HCT116 (cell line): ENCODE results near the gene FAM219A. TPM values are rescaled to one million over a fixed set of nuclear protein-coding genes. Genes with fewer than 3 reads are reported as not detected.

ENCODE experiments used
- ATAC-seq: fragments of 200-7000 bp; cut with Tn5 transposase; 2 replicates; pipeline ENCODE4 v1.9.1; 2020; ENCODE audit warnings: mild to moderate bottlenecking, moderate library complexity
- BruUV-seq: library from RNA; stranded (reverse); fragments of 400-500 nt; replicated peaks from 2 replicates; lab custom pipeline; 2021; lab: Mats Ljungman, UMichigan
- CTCF ChIA-PET: fragments of 300-600 bp; sonication (Branson Sonifier 250); formaldehyde crosslinking; loops from one replicate; lab custom pipeline; 2021; ENCODE audit warnings: antibody characterized with exemption; lab: Charles Lee
- POLR2A ChIA-PET: fragments of 300-600, 350-600 bp; sonication (Branson Sonifier 250); formaldehyde crosslinking; loops from one replicate; lab custom pipeline; 2021; ENCODE audit warnings: antibody characterized with exemption; lab: Charles Lee
- RAD21 ChIA-PET, 2 experiments: fragments of 300-600 bp; sonication (Branson Sonifier 250); formaldehyde crosslinking; loops; one replicate each; lab custom pipeline; 2023; ENCODE audit warnings: low total read pairs in 2 of 2; ENCODE audit not compliant: uncharacterized antibody in 2 of 2, unreplicated experiment in 2 of 2, low non-redundant PET in 1 of 2; lab: Charles Lee
- DNase-seq: peaks from one replicate; pipeline ENCODE4 v3.0.0-alpha.2; 2010; ENCODE audit warnings: low read depth, low spot score
- H2AFZ ChIP-seq: fragments of 200-600 bp; shearing (Covaris generic), sonication (generic); 2 replicates; pipeline ENCODE4 v1.6.1; 2017; ENCODE audit warnings: low read depth, mixed run types, mixed read lengths, antibody characterized with exemption, low read length; ENCODE audit not compliant: poor library complexity, severe bottlenecking
- H3K27ac ChIP-seq: 2 replicates; pipeline ENCODE4 v1.5.1; 2012; ENCODE audit warnings: low read depth, low read length
- H3K27me3 ChIP-seq: fragments of 200-600 bp; sonication (generic); 2 replicates; pipeline ENCODE4 v1.6.1; 2016; ENCODE audit warnings: mixed run types, low read length, mixed read lengths; ENCODE audit not compliant: insufficient read depth
- H3K36me3 ChIP-seq, 2 experiments: fragments of 200-500 bp in 1 of 2; fragments of 200-600 bp in 1 of 2; sonication (Bioruptor generic) in 1 of 2; sonication (generic) in 1 of 2; 2 replicates each; pipeline versions ENCODE4 v1.5.1 to v1.6.1; 2014 to 2016; ENCODE audit warnings: low read length in 2 of 2, inconsistent platforms in 1 of 2, mixed read lengths in 1 of 2, mixed run types in 1 of 2; ENCODE audit not compliant: insufficient read depth in 2 of 2, control insufficient read depth in 1 of 2
- H3K4me1 ChIP-seq, 2 experiments: fragments of 200-600 bp in 1 of 2; sonication (generic) in 1 of 2; 2 replicates each; pipeline versions ENCODE4 v1.5.1 to v1.6.1; 2012 to 2017; ENCODE audit warnings: low read length in 2 of 2, inconsistent platforms in 1 of 2, mild to moderate bottlenecking in 1 of 2, mixed read lengths in 1 of 2, mixed run types in 1 of 2, moderate library complexity in 1 of 2; ENCODE audit not compliant: insufficient read depth in 2 of 2, control insufficient read depth in 1 of 2
- H3K4me2 ChIP-seq: fragments of 200-600 bp; sonication (generic); 2 replicates; pipeline ENCODE4 v1.6.1; 2017; ENCODE audit warnings: mixed run types, low read length, mixed read lengths
- H3K4me3 ChIP-seq, 2 experiments: fragments of 200-600 bp in 1 of 2; sonication (generic) in 1 of 2; replicated peaks in 1 of 2; 2 replicates each; pipeline ENCODE4 v1.5.1; 2011 to 2016; ENCODE audit warnings: low read length in 2 of 2, control low read depth in 1 of 2, low read depth in 1 of 2, mild to moderate bottlenecking in 1 of 2, mixed read lengths in 1 of 2, mixed run types in 1 of 2
- H3K79me2 ChIP-seq: fragments of 200-600 bp; sonication (generic); 2 replicates; pipeline ENCODE4 v1.6.1; 2017; ENCODE audit warnings: mild to moderate bottlenecking, mixed run types, low read length, moderate library complexity, mixed read lengths; ENCODE audit not compliant: insufficient read depth
- H3K9ac ChIP-seq: fragments of 200-600 bp; sonication (generic); 2 replicates; pipeline ENCODE4 v1.6.1; 2016; ENCODE audit warnings: low read length, mixed read lengths
- H3K9me2 ChIP-seq: fragments of 200-600 bp; sonication (generic), shearing (Covaris generic); 2 replicates; pipeline ENCODE4 v1.6.1; 2017; ENCODE audit warnings: mixed run types, mild to moderate bottlenecking, moderate library complexity; ENCODE audit not compliant: insufficient read depth
- H3K9me3 ChIP-seq, 2 experiments: fragments of 200-500 bp in 1 of 2; fragments of 200-600 bp in 1 of 2; sonication (Bioruptor generic) in 1 of 2; sonication (generic) in 1 of 2; 2 replicates each; pipeline ENCODE4 v1.6.1; 2014 to 2017; ENCODE audit warnings: low read length in 2 of 2, mixed read lengths in 2 of 2, inconsistent platforms in 1 of 2, low read depth in 1 of 2, mild to moderate bottlenecking in 1 of 2, mixed run types in 1 of 2, moderate library complexity in 1 of 2; ENCODE audit not compliant: control insufficient read depth in 1 of 2, insufficient read depth in 1 of 2
- H4K20me1 ChIP-seq: fragments of 200-600 bp; sonication (generic), shearing (Covaris generic); 2 replicates; pipeline ENCODE4 v1.6.1; 2017; ENCODE audit warnings: mixed run types, mild to moderate bottlenecking, moderate library complexity; ENCODE audit not compliant: insufficient read depth
- ATF3 ChIP-seq: IDR thresholded peaks from 2 replicates; pipeline ENCODE4 v1.6.1; 2012
- CBX3 ChIP-seq: IDR thresholded peaks from 2 replicates; pipeline ENCODE4 v1.6.1; 2012; ENCODE audit warnings: low read depth
- CEBPB ChIP-seq: IDR thresholded peaks from 2 replicates; pipeline ENCODE4 v1.6.1; 2012; ENCODE audit warnings: low read depth
- CTCF ChIP-seq, 3 experiments: fragments of 200-600 bp in 1 of 3; sonication (generic) in 1 of 3; IDR thresholded peaks in 2 of 3; conservative IDR thresholded peaks in 1 of 3; 2 replicates each; pipeline ENCODE4 v1.5.1; 2012 to 2017; ENCODE audit warnings: low read depth in 2 of 3, low read length in 2 of 3, antibody characterized with exemption in 1 of 3, borderline replicate concordance in 1 of 3, control low read depth in 1 of 3, mild to moderate bottlenecking in 1 of 3, mixed read lengths in 1 of 3, mixed run types in 1 of 3, moderate library complexity in 1 of 3; ENCODE audit not compliant: insufficient read depth in 1 of 3
- ELF1 ChIP-seq: IDR thresholded peaks from 2 replicates; pipeline ENCODE4 v1.6.1; 2012; ENCODE audit warnings: low read depth, borderline replicate concordance
- EZH2 ChIP-seq: fragments of 200-600 bp; sonication (generic); IDR thresholded peaks from 2 replicates; pipeline ENCODE4 v1.6.1; 2017; ENCODE audit warnings: antibody characterized with exemption, mixed run types
- EZH2phosphoT487 ChIP-seq: fragments of 200-600 bp; IDR thresholded peaks from 2 replicates; pipeline ENCODE4 v1.6.1; 2018; ENCODE audit warnings: antibody characterized with exemption, borderline replicate concordance
- JUND ChIP-seq: IDR thresholded peaks from 2 replicates; pipeline ENCODE4 v1.6.1; 2012
- MAX ChIP-seq: IDR thresholded peaks from 2 replicates; pipeline ENCODE4 v1.6.1; 2012
- POLR2A ChIP-seq: IDR thresholded peaks from 2 replicates; pipeline ENCODE4 v1.7.0; 2011; ENCODE audit warnings: borderline replicate concordance; ENCODE audit not compliant: insufficient read depth, insufficient read length; ENCODE audit errors: extremely low read depth
- RAD21 ChIP-seq: IDR thresholded peaks from 2 replicates; pipeline ENCODE4 v1.6.1; 2012; ENCODE audit warnings: low read depth, mild to moderate bottlenecking
- REST ChIP-seq: IDR thresholded peaks from 2 replicates; pipeline ENCODE4 v1.6.1; 2012; ENCODE audit warnings: low read depth
- SIN3A ChIP-seq: IDR thresholded peaks from 2 replicates; pipeline ENCODE4 v1.6.1; 2012; ENCODE audit warnings: low read depth
- SP1 ChIP-seq: IDR thresholded peaks from 2 replicates; pipeline ENCODE4 v1.6.1; 2012; ENCODE audit warnings: low read depth
- SRF ChIP-seq: IDR thresholded peaks from 2 replicates; pipeline ENCODE4 v1.6.1; 2012; ENCODE audit warnings: low read depth
- TCF7L2 ChIP-seq: IDR thresholded peaks from 2 replicates; pipeline ENCODE4 v1.7.0; 2011; ENCODE audit warnings: borderline replicate concordance, inconsistent platforms; ENCODE audit not compliant: insufficient read depth, insufficient read length; ENCODE audit errors: extremely low read depth
- ZFX ChIP-seq: fragments of 450-650 bp; IDR thresholded peaks from 2 replicates; pipeline ENCODE4 v1.6.1; 2017
- intact Hi-C: fragments of 100-400 bp; cut with micrococcal nuclease; formaldehyde crosslinking; loops from 2 replicates; pipeline ENCODE4 v1.10.0; 2022
- total RNA-seq: library from RNA; stranded (reverse); gene quantifications from one replicate; pipeline ENCODE4 v1.2.1, GENCODE V29; 2021; ENCODE audit not compliant: unreplicated experiment

FAM219A gene
- total RNA-seq, 1 experiment from 2014 or later = 13.4 TPM

- intact Hi-C loops = no loop called here
- no peaks in the 10 kb centered on the region for H3K79me2 ChIP-seq
- peaks cover 7 to 14% of the 10 kb centered on the region in 2 experiments for H3K4me1 ChIP-seq
- H4K20me1 ChIP-seq = no peaks in the 10 kb centered on the region
- ChIA-PET RAD21 (no interaction called here), POLR2A (no interaction called here), CTCF (no interaction called here)
- H3K27ac ChIP-seq = no peak overlapping the region
- H3K9me2 ChIP-seq = no peaks in the 10 kb centered on the region
- no peaks in the 10 kb centered on the region for H3K27me3 ChIP-seq
- no peak overlapping the region for H3K4me3 ChIP-seq
- no TSS peak for BruUV-seq
- H3K9me3 ChIP-seq = no peaks in the 10 kb centered on the region
- no peak overlapping the region for H3K9ac ChIP-seq
- DNase-seq (no peak), ATAC-seq (no peak)
- H3K36me3 ChIP-seq = no peaks in the 10 kb centered on the region
- no peak overlapping the region for H2AFZ ChIP-seq
- H3K4me2 ChIP-seq = no peak overlapping the region
- TF ChIP-seq MAX = no peak
- no peak for TF ChIP-seq ELF1
- no peak for TF ChIP-seq EZH2phosphoT487
- no peak for TF ChIP-seq REST
- TF ChIP-seq SP1 = no peak
- TF ChIP-seq RAD21 = no peak
- TF ChIP-seq, all 23 proteins: peak for 0
Measured at GRCh38 chr9:34465468-34465867, 7.1 kb upstream of the FAM219A start.

GRCh38 chr9:34464571-34464970 lies 6.2 kb upstream of the FAM219A start:
- Histone ChIP-seq H3K9me2 (no peaks in the 10 kb centered on the region), H3K9me3 (no peaks in the 10 kb centered on the region), H3K4me2 (no peak overlapping the region), H3K4me1 (peaks cover 7 to 21% of the 10 kb centered on the region in 2 experiments), H3K9ac (no peak overlapping the region), H3K27me3 (no peaks in the 10 kb centered on the region), H3K4me3 (no peak overlapping the region), H4K20me1 (no peaks in the 10 kb centered on the region), H2AFZ (no peak overlapping the region), H3K36me3 (no peaks in the 10 kb centered on the region), H3K27ac (no peak overlapping the region), H3K79me2 (no peaks in the 10 kb centered on the region)
- CTCF ChIA-PET = no interaction called here
- POLR2A ChIA-PET = no interaction called here
- DNase-seq (no peak), ATAC-seq (no peak)
- intact Hi-C loops = no loop called here
- RAD21 ChIA-PET = no interaction called here
- no TSS peak for BruUV-seq
- TF ChIP-seq CEBPB (no peak), ATF3 (no peak), TCF7L2 (no peak), CTCF (IDR thresholded peaks at IDR 0.05 in 2 of 3, conservative IDR thresholded peaks at IDR 0.05 in 1 of 3; ENCODE audit: borderline replicate concordance in 1 of 3, insufficient read depth in 1 of 3, low read depth in 2 of 3, low read length in 2 of 3) (no peak), SIN3A (no peak), EZH2phosphoT487 (no peak), MAX (no peak), JUND (no peak), POLR2A (no peak), CBX3 (no peak), EZH2 (no peak), SRF (no peak), ZFX (no peak)
